NCI-H2081 treated with DMSO at 0.1 percent for 48 hours (cell line): Measurements from ENCODE around the gene ZNF577.

ENCODE experiments used
- DNase-seq: peaks from one replicate; lab custom pipeline; 2025; lab: John Stamatoyannopoulos, UW

ZNF577 gene

GRCh38 chr19:51861870-51862622 lies 25.7 kb downstream of the ZNF577 start:
- DNase-seq, result no peak

- no peak for DNase-seq
Observed at GRCh38 chr19:51837145-51837544, 50.6 kb downstream of the ZNF577 start.

GRCh38 chr19:51830274-51830673 lies 57.5 kb downstream of the ZNF577 start:
- DNase-seq, result no peak

- DNase-seq, result no peak
Observed at GRCh38 chr19:51824281-51825005, 63.3 kb downstream of the ZNF577 start.

GRCh38 chr19:51822946-51823345 lies 64.8 kb downstream of the ZNF577 start:
- no peak for DNase-seq

GRCh38 chr19:51822325-51822724 lies 65.4 kb downstream of the ZNF577 start:
- DNase-seq, result no peak

GRCh38 chr19:51821921-51822320 lies 65.8 kb downstream of the ZNF577 start:
- no peak for DNase-seq

- DNase-seq, result no peak
Observed at GRCh38 chr19:51821456-51821855, 66.3 kb downstream of the ZNF577 start.
